ENCODE measurements around the gene ODAD2. TPM values are rescaled to one million over a fixed set of nuclear protein-coding genes. Genes with fewer than 3 reads are reported as not detected.
"Not testable (repeated sequence)": the region's sequence is repeated elsewhere in the genome, so short reads cannot be mapped to it uniquely, and the experiment has no call there.

ODAD2 gene
- polyA plus RNA-seq, 1 donor, result 0.62 TPM

- DNase-seq (ENCODE audit: low read depth), result no peak
These were observed 39.7 kb downstream of the ODAD2 start for GRCh38 chr10:27959093-27959715.

GRCh38 chr10:27958383-27958782 is 40.5 kb downstream of the ODAD2 start:
- not testable (repeated sequence) for DNase-seq (ENCODE audit: low read depth)

- DNase-seq (ENCODE audit: low read depth), result no peak
These were observed 48.7 kb downstream of the ODAD2 start for GRCh38 chr10:27950242-27950564.

- DNase-seq (ENCODE audit: low read depth), result no peak
These were observed 49.2 kb downstream of the ODAD2 start for GRCh38 chr10:27949528-27950241.

GRCh38 chr10:27948186-27948585 is 50.7 kb downstream of the ODAD2 start:
- DNase-seq (ENCODE audit: low read depth), result peak; percentile 40

- DNase-seq (ENCODE audit: low read depth), result no peak
These were observed 51.3 kb downstream of the ODAD2 start for GRCh38 chr10:27947540-27947939.

- DNase-seq (ENCODE audit: low read depth), result no peak
These were observed 54.9 kb downstream of the ODAD2 start for GRCh38 chr10:27944005-27944404.

- no peak for DNase-seq (ENCODE audit: low read depth)
These were observed 84.0 kb downstream of the ODAD2 start for GRCh38 chr10:27914888-27915287.

- no peak for DNase-seq (ENCODE audit: low read depth)
These were observed 86.6 kb downstream of the ODAD2 start for GRCh38 chr10:27912231-27912630.

GRCh38 chr10:27911539-27911938 is 87.3 kb downstream of the ODAD2 start:
- DNase-seq (ENCODE audit: low read depth), result no peak

- DNase-seq (ENCODE audit: low read depth), result no peak
These were observed 87.9 kb downstream of the ODAD2 start for GRCh38 chr10:27911011-27911410.

- no peak for DNase-seq (ENCODE audit: low read depth)
These were observed 90.6 kb downstream of the ODAD2 start for GRCh38 chr10:27908231-27908630.

- not testable (repeated sequence) for DNase-seq (ENCODE audit: low read depth)
These were observed 99.4 kb downstream of the ODAD2 start for GRCh38 chr10:27899485-27899884.

GRCh38 chr10:27899058-27899457 is 99.8 kb downstream of the ODAD2 start:
- no peak for DNase-seq (ENCODE audit: low read depth)

GRCh38 chr10:27893358-27893954 is 105.4 kb downstream of the ODAD2 start:
- no peak for DNase-seq (ENCODE audit: low read depth)

- no peak for DNase-seq (ENCODE audit: low read depth)
These were observed 107.9 kb downstream of the ODAD2 start for GRCh38 chr10:27890971-27891370.

GRCh38 chr10:27889518-27889917 is 109.4 kb downstream of the ODAD2 start:
- DNase-seq (ENCODE audit: low read depth), result no peak

GRCh38 chr10:27884185-27884641 is 114.7 kb downstream of the ODAD2 start:
- DNase-seq (ENCODE audit: low read depth), result no peak

- no peak for DNase-seq (ENCODE audit: low read depth)
These were observed 120.6 kb downstream of the ODAD2 start for GRCh38 chr10:27878281-27878680.

- no peak for DNase-seq (ENCODE audit: low read depth)
These were observed 133.7 kb downstream of the ODAD2 start for GRCh38 chr10:27865221-27865635.

GRCh38 chr10:27861781-27862180 is 137.1 kb downstream of the ODAD2 start:
- no peak for DNase-seq (ENCODE audit: low read depth)

- no peak for DNase-seq (ENCODE audit: low read depth)
These were observed 141.3 kb downstream of the ODAD2 start for GRCh38 chr10:27857616-27858015.

GRCh38 chr10:27844223-27844622 is 154.7 kb downstream of the ODAD2 start:
- DNase-seq (ENCODE audit: low read depth), result no peak

Measured in forelimb muscle (tissue), 1 donor.